Stimulated activated naive B cell treated with anti-CD40 and anti-IgM and Interleukin-4, amounts not matched to agents 10 μg/mL and 1 μg/mL and 100 μg/mL, for 72 hours (primary cell): ENCODE measurements around the gene IFIT1B.
"Not testable (repeated sequence)": the region's sequence is repeated elsewhere in the genome, so short reads cannot be mapped to it uniquely, and the experiment has no call there.

Experiments
- ATAC-seq, 2 donors: fragments of 150-1000 bp; cut with Tn5 transposase; replicated peaks; 2 replicates each; pipeline ENCODE4 v1.10.0; 2021; ENCODE audit warnings: moderate library complexity in 1 of 2
- DNase-seq: peaks from one replicate; pipeline ENCODE4 v3.0.0; 2021
- H3K27ac Mint-ChIP-seq: one replicate; pipeline ENCODE4 v1.8.0; 2022; ENCODE audit warnings: mild to moderate bottlenecking, mixed read lengths
- H3K27me3 Mint-ChIP-seq, 2 donors: one replicate each; pipeline ENCODE4 v1.8.0; 2022; ENCODE audit warnings: mixed read lengths in 2 of 2
- H3K36me3 Mint-ChIP-seq, 2 donors: one replicate each; pipeline ENCODE4 v1.8.0; 2022; ENCODE audit warnings: mixed read lengths in 2 of 2, mild to moderate bottlenecking in 1 of 2
- H3K4me1 Mint-ChIP-seq, 2 donors: one replicate each; pipeline ENCODE4 v1.8.0; 2022; ENCODE audit warnings: mixed read lengths in 2 of 2, mild to moderate bottlenecking in 1 of 2
- H3K4me3 Mint-ChIP-seq, 2 donors: one replicate each; pipeline ENCODE4 v1.8.0; 2022; ENCODE audit warnings: mild to moderate bottlenecking in 2 of 2, mixed read lengths in 2 of 2, moderate library complexity in 1 of 2
- H3K9me3 Mint-ChIP-seq, 2 donors: one replicate each; pipeline ENCODE4 v1.8.0; 2022; ENCODE audit warnings: mixed read lengths in 2 of 2, mild to moderate bottlenecking in 1 of 2

The IFIT1B gene

DNA sequence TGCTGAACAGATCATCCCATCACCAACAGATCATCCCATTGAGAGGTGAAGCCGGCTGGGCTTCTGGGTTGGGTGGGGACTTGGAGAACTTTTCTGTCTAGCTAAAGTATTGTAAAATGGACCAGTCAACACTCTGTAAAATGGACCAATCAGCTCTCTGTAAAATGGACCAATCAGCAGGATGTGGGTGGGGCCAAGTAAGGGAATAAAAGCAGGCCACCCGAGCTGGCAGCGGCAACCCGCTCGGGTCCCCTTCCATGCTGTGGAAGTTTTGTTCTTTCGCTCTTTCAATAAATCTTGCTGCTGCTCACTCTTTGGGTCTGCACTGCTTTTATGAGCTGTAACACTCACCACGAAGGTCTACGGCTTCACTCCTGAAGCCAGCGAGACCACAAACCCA, 28.3 kb downstream of the IFIT1B start:
- not testable (repeated sequence) for ATAC-seq, H3K9me3 Mint-ChIP-seq, H3K4me3 Mint-ChIP-seq, H3K27me3 Mint-ChIP-seq, H3K27ac Mint-ChIP-seq, DNase-seq
- Mint-ChIP-seq H3K36me3 (peaks cover 4 to 15% of the 10 kb centered on the region in 2 donors), H3K4me1 (peaks cover 7 to 13% of the 10 kb centered on the region in 2 donors)

- H3K27me3 Mint-ChIP-seq, H3K27ac Mint-ChIP-seq, H3K4me1 Mint-ChIP-seq, DNase-seq, H3K4me3 Mint-ChIP-seq, H3K9me3 Mint-ChIP-seq, ATAC-seq: not testable (repeated sequence)
- peaks cover 1 to 24% of the 10 kb centered on the region in 2 donors for H3K36me3 Mint-ChIP-seq
Observed at GRCh38 chr10:89407792-89408191, 29.9 kb downstream of the IFIT1B start.

DNA sequence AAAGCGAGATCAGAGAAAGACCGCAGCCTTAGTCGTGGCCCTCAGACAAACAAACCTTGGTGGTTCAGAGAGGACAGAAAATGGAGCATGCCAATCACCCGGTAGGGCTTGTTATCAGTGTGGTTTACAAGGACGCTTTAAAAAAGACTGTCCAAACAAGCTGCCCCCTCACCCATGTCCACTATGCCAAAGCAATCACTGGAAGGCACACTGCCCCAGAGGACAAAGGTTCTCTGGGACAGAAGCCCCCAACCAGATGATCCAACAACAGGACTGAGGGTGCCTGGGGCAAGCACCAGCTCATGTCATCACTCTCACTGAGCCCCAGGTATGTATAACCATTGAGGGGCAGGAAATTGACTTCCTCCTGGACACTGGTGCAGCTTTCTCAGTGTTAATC, 31.4 kb downstream of the IFIT1B start:
- Mint-ChIP-seq H3K4me1 (peaks cover 14% of the 10 kb centered on the region in 2 donors), H3K36me3 (peaks cover 1 to 24% of the 10 kb centered on the region in 2 donors)
- not testable (repeated sequence) for H3K27ac Mint-ChIP-seq, H3K9me3 Mint-ChIP-seq, H3K27me3 Mint-ChIP-seq, H3K4me3 Mint-ChIP-seq, ATAC-seq, DNase-seq

- Mint-ChIP-seq H3K4me1 (peaks cover 14 to 19% of the 10 kb centered on the region in 2 donors), H3K36me3 (peaks cover 3 to 27% of the 10 kb centered on the region in 2 donors)
- ATAC-seq, H3K4me3 Mint-ChIP-seq, H3K27me3 Mint-ChIP-seq, H3K9me3 Mint-ChIP-seq, H3K27ac Mint-ChIP-seq, DNase-seq: not testable (repeated sequence)
Observed at GRCh38 chr10:89410551-89410950, 32.7 kb downstream of the IFIT1B start.

GRCh38 chr10:89411135-89411534, 33.3 kb downstream of the IFIT1B start:
- H3K27me3 Mint-ChIP-seq, DNase-seq, ATAC-seq: not testable (repeated sequence)

DNA sequence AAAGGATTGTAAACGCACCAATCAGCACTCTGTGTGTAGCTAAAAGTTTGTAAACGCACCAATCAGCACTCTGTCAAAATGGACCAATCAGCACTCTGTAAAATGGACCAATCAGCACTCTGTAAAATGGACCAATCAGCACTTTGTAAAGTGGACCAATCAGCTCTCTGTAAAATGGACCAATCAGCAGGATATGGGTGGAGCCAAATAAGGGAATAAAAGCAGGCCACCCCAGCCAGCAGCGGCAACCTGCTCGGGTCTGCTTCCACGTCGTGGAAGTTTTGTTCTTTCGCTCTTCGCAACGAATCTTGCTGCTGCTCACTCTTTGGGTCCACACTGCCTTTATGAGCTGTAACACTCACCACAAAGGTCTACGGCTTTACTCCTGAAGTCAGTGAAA, 34.4 kb downstream of the IFIT1B start:
- not testable (repeated sequence) for H3K9me3 Mint-ChIP-seq, H3K4me3 Mint-ChIP-seq, H3K27me3 Mint-ChIP-seq, ATAC-seq, DNase-seq, H3K27ac Mint-ChIP-seq
- peaks cover 23 to 33% of the 10 kb centered on the region in 2 donors for H3K4me1 Mint-ChIP-seq
- peaks cover 4 to 17% of the 10 kb centered on the region in 2 donors for H3K36me3 Mint-ChIP-seq

More at GRCh38 chr10:89411135-89411534, 33.3 kb downstream of the IFIT1B start:
- Mint-ChIP-seq H3K4me1 (peaks cover 17 to 25% of the 10 kb centered on the region in 2 donors), H3K36me3 (peaks cover 2 to 23% of the 10 kb centered on the region in 2 donors)
- H3K4me3 Mint-ChIP-seq, H3K27ac Mint-ChIP-seq, H3K9me3 Mint-ChIP-seq: not testable (repeated sequence)

- H3K4me1 Mint-ChIP-seq, result peaks cover 29 to 44% of the 10 kb centered on the region in 2 donors
- no peaks in the 10 kb centered on the region for H3K27me3 Mint-ChIP-seq
- ATAC-seq, result no peak
- H3K9me3 Mint-ChIP-seq, result peaks cover 0 to 3% of the 10 kb centered on the region in 2 donors
- peaks cover 13 to 23% of the 10 kb centered on the region in 2 donors for H3K36me3 Mint-ChIP-seq
- H3K27ac Mint-ChIP-seq, result peak overlapping the region; percentile 95
- H3K4me3 Mint-ChIP-seq, result peak overlapping the region; percentile 87 to 89
- DNase-seq, result no peak
Observed at GRCh38 chr10:89413398-89413912, 35.6 kb downstream of the IFIT1B start.

- H3K9me3 Mint-ChIP-seq, result peaks cover 0 to 3% of the 10 kb centered on the region in 2 donors
- H3K4me3 Mint-ChIP-seq, result peak within 1 kb of the TSS; percentile 87 to 89
- peaks cover 13 to 23% of the 10 kb centered on the region in 2 donors for H3K36me3 Mint-ChIP-seq
- ATAC-seq, result peak; percentile 81 to 86
- H3K27ac Mint-ChIP-seq, result peak within 1 kb of the TSS; percentile 95
- H3K4me1 Mint-ChIP-seq, result peaks cover 29 to 45% of the 10 kb centered on the region in 2 donors
- H3K27me3 Mint-ChIP-seq, result no peaks in the 10 kb centered on the region
- DNase-seq, result peak; percentile 65
Observed at GRCh38 chr10:89414146-89414878, 36.5 kb downstream of the IFIT1B start, which contains the start of gene IFIT5. Gene IFIT5 (plus strand): TSS chr10:89414568. CDS start chr10:89414799, 231 bp downstream.

DNA sequence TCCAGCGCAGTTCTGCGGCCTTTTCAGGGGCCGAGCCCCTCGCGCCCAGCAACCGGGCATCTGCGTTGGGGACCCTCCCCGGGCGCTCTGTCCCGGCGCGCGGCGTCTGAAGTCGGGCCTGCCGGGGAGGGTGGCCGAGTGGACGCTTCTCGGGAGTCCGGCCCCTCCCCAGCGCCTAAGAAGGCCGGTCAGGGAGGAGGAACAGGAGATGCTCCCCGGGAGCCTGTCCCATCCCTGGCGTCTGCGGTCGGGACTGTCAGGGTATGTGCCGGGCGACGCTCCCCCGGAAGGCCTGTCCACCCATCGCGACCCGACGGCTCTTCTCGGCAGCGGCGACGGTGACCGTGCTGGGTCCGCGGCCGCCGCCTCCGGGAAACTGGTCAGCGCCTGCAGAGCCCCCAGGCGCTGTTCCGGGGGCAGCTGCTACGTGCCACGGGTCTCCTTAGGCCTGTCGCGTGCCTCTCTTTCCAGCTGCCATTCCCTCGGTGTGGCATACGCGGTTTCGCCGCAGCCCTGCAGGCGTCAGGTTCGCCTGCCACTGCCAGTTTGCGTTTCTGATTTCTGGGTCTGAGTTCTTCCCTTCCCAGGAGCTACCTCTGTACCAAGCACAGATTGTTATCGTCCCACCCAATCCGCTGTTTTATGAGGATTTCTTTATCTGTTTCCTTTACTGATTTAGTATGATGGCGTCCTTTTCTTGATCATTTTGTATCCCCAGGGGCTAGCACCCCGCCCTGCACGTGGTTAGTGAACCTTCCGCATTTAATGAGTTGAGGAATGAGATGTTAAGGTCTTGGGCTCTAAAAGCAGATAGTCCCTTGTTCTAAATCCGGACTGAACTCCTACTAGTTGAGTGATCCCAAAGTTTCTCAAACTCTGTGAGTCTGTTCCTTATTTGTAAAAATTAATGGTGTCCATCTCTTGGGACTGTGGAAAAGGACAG, 37.3 kb downstream of the IFIT1B start:
- DNase-seq (peak; percentile 49), ATAC-seq (peak; percentile 63 to 68)
- Mint-ChIP-seq H3K9me3 (peaks cover 0 to 3% of the 10 kb centered on the region in 2 donors), H3K4me1 (peaks cover 29 to 44% of the 10 kb centered on the region in 2 donors), H3K27me3 (no peaks in the 10 kb centered on the region), H3K27ac (peak overlapping the region; percentile 95), H3K36me3 (peaks cover 13 to 23% of the 10 kb centered on the region in 2 donors), H3K4me3 (peak overlapping the region; percentile 87 to 89)

- ATAC-seq (no peak), DNase-seq (no peak)
- H3K9me3 Mint-ChIP-seq, result peaks cover 0 to 3% of the 10 kb centered on the region in 2 donors
- H3K4me1 Mint-ChIP-seq, result peaks cover 24 to 37% of the 10 kb centered on the region in 2 donors
- H3K27me3 Mint-ChIP-seq, result no peaks in the 10 kb centered on the region
- H3K4me3 Mint-ChIP-seq, result peak overlapping the region; percentile 45 to 89
- peaks cover 13 to 36% of the 10 kb centered on the region in 2 donors for H3K36me3 Mint-ChIP-seq
- peak overlapping the region; percentile 57 for H3K27ac Mint-ChIP-seq
Observed at GRCh38 chr10:89416465-89416864, 38.6 kb downstream of the IFIT1B start.

DNA sequence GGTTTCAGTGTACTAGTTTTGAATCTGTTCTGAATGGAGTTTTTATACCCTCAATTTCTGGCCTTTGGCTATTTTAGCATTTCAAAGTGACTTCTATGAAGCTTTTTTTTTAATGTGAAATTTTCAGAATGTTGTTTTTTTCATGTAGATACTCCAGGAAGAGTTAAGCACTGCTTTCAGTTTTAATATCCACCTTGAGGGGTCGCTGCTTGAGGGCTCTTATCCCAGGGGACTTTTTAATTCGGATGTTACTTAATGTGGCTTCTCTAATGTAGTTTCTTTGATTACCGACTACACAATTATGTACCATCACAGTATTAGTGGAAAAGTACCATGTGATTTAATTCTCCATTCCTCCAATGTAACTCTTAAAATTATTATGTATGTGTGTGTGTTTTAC, 41.7 kb downstream of the IFIT1B start:
- H3K27me3 Mint-ChIP-seq, result no peaks in the 10 kb centered on the region
- H3K4me1 Mint-ChIP-seq, result peaks cover 25 to 38% of the 10 kb centered on the region in 2 donors
- no peak for DNase-seq
- H3K36me3 Mint-ChIP-seq, result peaks cover 13 to 32% of the 10 kb centered on the region in 2 donors
- no peak overlapping the region for H3K4me3 Mint-ChIP-seq
- no peaks in the 10 kb centered on the region for H3K9me3 Mint-ChIP-seq
- ATAC-seq, result no peak
- no peak overlapping the region for H3K27ac Mint-ChIP-seq

DNA sequence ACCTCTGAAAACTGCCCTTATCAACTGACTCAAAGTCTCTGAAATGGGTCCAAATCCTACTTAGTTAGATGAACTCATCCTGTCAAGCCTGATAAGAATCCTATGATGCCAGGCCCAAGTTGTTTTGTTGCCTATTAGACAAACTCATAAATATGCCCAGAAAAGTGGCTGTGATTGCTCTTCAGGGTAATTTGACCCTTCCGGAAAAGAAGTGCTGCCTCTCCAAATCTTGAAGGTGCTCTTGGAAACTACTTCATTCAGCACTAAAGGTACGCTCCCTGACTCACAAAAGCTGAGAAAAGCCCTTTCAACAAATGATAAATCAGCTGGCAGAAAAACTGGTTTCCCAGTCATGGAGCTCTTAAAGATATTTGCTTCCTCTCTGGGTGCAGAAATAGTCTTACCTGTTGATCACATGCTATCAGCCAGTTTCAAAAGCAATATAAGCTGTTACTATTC, 43.2 kb downstream of the IFIT1B start:
- peaks cover 23 to 28% of the 10 kb centered on the region in 2 donors for H3K4me1 Mint-ChIP-seq
- ATAC-seq (no peak), DNase-seq (no peak)
- H3K27me3 Mint-ChIP-seq, result no peaks in the 10 kb centered on the region
- no peak overlapping the region for H3K4me3 Mint-ChIP-seq
- no peaks in the 10 kb centered on the region for H3K9me3 Mint-ChIP-seq
- H3K27ac Mint-ChIP-seq, result no peak overlapping the region
- peaks cover 11 to 28% of the 10 kb centered on the region in 2 donors for H3K36me3 Mint-ChIP-seq

- no peak for DNase-seq
Observed at GRCh38 chr10:89425000-89425399, 47.1 kb downstream of the IFIT1B start.

More at GRCh38 chr10:89425000-89425399, 47.1 kb downstream of the IFIT1B start:
- Mint-ChIP-seq H3K27me3 (no peaks in the 10 kb centered on the region), H3K9me3 (no peaks in the 10 kb centered on the region), H3K36me3 (peaks cover 0 to 19% of the 10 kb centered on the region in 2 donors), H3K4me1 (peaks cover 10 to 12% of the 10 kb centered on the region in 2 donors), H3K4me3 (no peak overlapping the region), H3K27ac (no peak overlapping the region)
- no peak for ATAC-seq
